ENCODE results near the gene CFAP61. TPM values are rescaled to one million over a fixed set of nuclear protein-coding genes. Genes with fewer than 3 reads are reported as not detected.

Gene CFAP61
- total RNA-seq, 1 donor from 2014 or later = 0.45 TPM

DNA sequence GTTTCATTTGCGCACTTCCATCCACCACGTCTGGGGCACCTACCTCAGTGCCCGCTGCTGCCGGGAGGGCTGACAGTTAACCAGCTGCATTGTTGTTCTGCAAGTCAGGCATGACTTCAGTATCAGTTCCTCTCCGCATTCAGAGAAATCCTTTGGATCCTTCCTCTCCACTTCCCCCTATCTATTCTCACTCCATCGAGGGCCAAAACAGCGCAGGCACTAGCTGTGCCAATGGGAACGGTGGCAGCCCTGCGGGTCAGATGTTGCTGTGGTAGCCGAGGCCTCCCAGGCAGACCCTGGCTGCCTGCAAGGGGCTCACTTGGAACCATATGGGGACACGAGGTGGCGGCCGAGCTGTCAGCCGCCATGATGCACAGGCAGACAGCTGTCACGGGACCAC is 251.4 kb downstream of the CFAP61 start:
- DNase-seq (ENCODE audit: low spot score in 2 of 2, unreplicated experiment in 2 of 2) = no peak
- Mint-ChIP-seq H3K36me3 (no peaks in the 10 kb centered on the region), H3K9me3 (no peaks in the 10 kb centered on the region), H3K4me1 (no peaks in the 10 kb centered on the region), H3K27me3 (ENCODE audit: low read depth) (peaks cover 23% of the 10 kb centered on the region), H3K4me3 (no peak overlapping the region), H3K27ac (no peak overlapping the region)
- TF ChIP-seq, protein P1, sequence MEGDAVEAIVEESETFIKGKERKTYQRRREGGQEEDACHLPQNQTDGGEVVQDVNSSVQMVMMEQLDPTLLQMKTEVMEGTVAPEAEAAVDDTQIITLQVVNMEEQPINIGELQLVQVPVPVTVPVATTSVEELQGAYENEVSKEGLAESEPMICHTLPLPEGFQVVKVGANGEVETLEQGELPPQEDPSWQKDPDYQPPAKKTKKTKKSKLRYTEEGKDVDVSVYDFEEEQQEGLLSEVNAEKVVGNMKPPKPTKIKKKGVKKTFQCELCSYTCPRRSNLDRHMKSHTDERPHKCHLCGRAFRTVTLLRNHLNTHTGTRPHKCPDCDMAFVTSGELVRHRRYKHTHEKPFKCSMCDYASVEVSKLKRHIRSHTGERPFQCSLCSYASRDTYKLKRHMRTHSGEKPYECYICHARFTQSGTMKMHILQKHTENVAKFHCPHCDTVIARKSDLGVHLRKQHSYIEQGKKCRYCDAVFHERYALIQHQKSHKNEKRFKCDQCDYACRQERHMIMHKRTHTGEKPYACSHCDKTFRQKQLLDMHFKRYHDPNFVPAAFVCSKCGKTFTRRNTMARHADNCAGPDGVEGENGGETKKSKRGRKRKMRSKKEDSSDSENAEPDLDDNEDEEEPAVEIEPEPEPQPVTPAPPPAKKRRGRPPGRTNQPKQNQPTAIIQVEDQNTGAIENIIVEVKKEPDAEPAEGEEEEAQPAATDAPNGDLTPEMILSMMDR (IDR thresholded peaks at IDR 0.05; ENCODE audit: unreplicated experiment) = no peak

DNA sequence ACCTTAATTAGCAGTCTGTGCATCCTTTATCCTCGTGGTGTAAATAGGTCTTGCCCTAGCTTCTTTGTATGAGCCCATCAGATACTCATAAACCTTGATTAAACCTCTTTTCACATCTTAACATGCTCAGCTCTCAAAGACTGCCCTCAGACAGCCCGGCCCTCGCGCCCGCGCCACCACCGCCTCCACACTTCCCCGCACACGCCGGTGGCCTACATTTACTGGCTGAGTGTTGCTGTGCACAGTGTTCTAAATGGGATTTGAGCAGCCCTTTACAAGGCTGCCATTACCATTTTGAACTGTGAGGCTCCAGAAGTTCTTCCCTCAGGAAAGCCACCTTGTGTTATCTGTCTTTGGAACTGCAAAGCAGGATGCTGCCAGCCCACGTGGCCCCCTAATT is 252.6 kb downstream of the CFAP61 start:
- no peaks in the 10 kb centered on the region for H3K4me1 Mint-ChIP-seq
- H3K36me3 Mint-ChIP-seq = no peaks in the 10 kb centered on the region
- TF ChIP-seq, protein P1 (IDR thresholded peaks at IDR 0.05; ENCODE audit: unreplicated experiment) = no peak
- peaks cover 28% of the 10 kb centered on the region for H3K27me3 Mint-ChIP-seq (ENCODE audit: low read depth)
- no peak for DNase-seq (ENCODE audit: low spot score in 2 of 2, unreplicated experiment in 2 of 2)
- no peak overlapping the region for H3K27ac Mint-ChIP-seq
- H3K9me3 Mint-ChIP-seq = no peaks in the 10 kb centered on the region
- no peak overlapping the region for H3K4me3 Mint-ChIP-seq

DNA sequence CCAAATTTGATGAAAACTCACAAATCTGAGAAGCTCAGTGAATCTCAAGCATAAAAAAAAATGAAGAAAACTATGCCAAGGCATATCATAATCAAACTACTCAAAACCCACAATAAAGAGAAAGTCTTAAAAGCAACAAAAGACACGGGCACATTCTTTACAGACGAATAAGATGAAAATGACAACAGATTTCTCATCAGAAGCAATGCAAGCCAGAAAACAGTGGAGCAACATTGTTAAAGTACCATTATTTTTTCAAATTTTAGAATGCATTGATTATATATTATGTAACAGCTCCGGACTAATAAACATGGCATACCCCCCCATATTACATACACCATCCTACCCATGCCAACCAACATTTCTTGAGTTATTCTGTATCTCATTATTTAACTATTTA is 260.2 kb downstream of the CFAP61 start:
- no peaks in the 10 kb centered on the region for H3K36me3 Mint-ChIP-seq
- TF ChIP-seq, protein P1 (IDR thresholded peaks at IDR 0.05; ENCODE audit: unreplicated experiment) = no peak
- peaks cover 20% of the 10 kb centered on the region for H3K27me3 Mint-ChIP-seq (ENCODE audit: low read depth)
- DNase-seq (ENCODE audit: low spot score in 2 of 2, unreplicated experiment in 2 of 2) = no peak
- H3K4me1 Mint-ChIP-seq = no peaks in the 10 kb centered on the region
- no peak overlapping the region for H3K4me3 Mint-ChIP-seq
- peaks cover 17% of the 10 kb centered on the region for H3K9me3 Mint-ChIP-seq
- H3K27ac Mint-ChIP-seq = no peak overlapping the region

DNA sequence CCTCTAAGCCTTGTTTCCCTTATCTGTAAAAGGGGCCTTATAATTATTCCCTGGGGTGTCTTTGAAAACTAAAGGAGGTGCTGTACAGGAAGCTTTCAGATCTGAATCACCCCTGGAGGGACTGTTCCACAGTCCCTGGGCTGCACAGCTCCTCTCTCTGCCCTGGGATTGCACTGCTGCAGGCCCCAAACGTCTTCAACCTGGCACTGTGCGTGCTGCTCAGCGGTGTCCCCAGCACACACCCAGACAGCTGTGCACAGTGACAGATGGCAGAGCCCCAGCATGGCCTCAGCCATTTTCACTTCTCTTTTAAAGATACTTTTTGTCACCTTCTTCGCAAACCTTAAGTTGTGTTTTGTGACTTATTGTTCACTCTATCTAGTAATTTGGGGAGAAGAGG is 264.9 kb downstream of the CFAP61 start:
- Mint-ChIP-seq H3K4me1 (no peaks in the 10 kb centered on the region), H3K27me3 (ENCODE audit: low read depth) (peaks cover 2% of the 10 kb centered on the region), H3K36me3 (no peaks in the 10 kb centered on the region), H3K4me3 (no peak overlapping the region), H3K9me3 (peaks cover 25% of the 10 kb centered on the region), H3K27ac (no peak overlapping the region)
- TF ChIP-seq, protein P1 (IDR thresholded peaks at IDR 0.05; ENCODE audit: unreplicated experiment) = no peak
- DNase-seq (ENCODE audit: low spot score in 2 of 2, unreplicated experiment in 2 of 2) = no peak

GRCh38 chr20:20317621-20318364 is 265.5 kb downstream of the CFAP61 start:
- DNase-seq (ENCODE audit: low spot score in 2 of 2, unreplicated experiment in 2 of 2) = no peak
- no peak overlapping the region for H3K27ac Mint-ChIP-seq
- TF ChIP-seq, protein P1 (IDR thresholded peaks at IDR 0.05; ENCODE audit: unreplicated experiment) = no peak
- H3K9me3 Mint-ChIP-seq = peaks cover 19% of the 10 kb centered on the region
- no peaks in the 10 kb centered on the region for H3K36me3 Mint-ChIP-seq
- no peaks in the 10 kb centered on the region for H3K4me1 Mint-ChIP-seq
- peaks cover 2% of the 10 kb centered on the region for H3K27me3 Mint-ChIP-seq (ENCODE audit: low read depth)
- no peak overlapping the region for H3K4me3 Mint-ChIP-seq
